Upper lobe of right lung (tissue), 1 donor: Measurements from ENCODE around the gene TMEM87A. TPM values are rescaled to one million over a fixed set of nuclear protein-coding genes. Genes with fewer than 3 reads are reported as not detected.

Source experiments
- ATAC-seq: fragments of 200-7000 bp; cut with Tn5 transposase; one replicate; pipeline ENCODE4 v1.9.1; 2020; ENCODE audit warnings: mild to moderate bottlenecking, moderate library complexity
- DNase-seq: peaks from one replicate; pipeline ENCODE4 v3.0.0-alpha.2; 2020
- H3K27ac ChIP-seq: fragments of 200-600 bp; one replicate; pipeline ENCODE4 v1.8.0; 2022
- H3K27me3 ChIP-seq: fragments of 200-600 bp; one replicate; pipeline ENCODE4 v1.8.0; 2022; ENCODE audit warnings: mild to moderate bottlenecking
- H3K36me3 ChIP-seq: fragments of 200-600 bp; one replicate; pipeline ENCODE4 v1.8.0; 2022
- H3K4me1 ChIP-seq: fragments of 200-600 bp; one replicate; pipeline ENCODE4 v1.8.0; 2022
- H3K4me3 ChIP-seq: fragments of 200-600 bp; one replicate; pipeline ENCODE4 v1.8.0; 2022; ENCODE audit warnings: mild to moderate bottlenecking
- H3K9me3 ChIP-seq: fragments of 200-600 bp; one replicate; pipeline ENCODE4 v1.8.0; 2022
- CTCF ChIP-seq: fragments of 200-600 bp; IDR thresholded peaks from one replicate; pipeline ENCODE4 v1.8.0; 2022; ENCODE audit warnings: antibody characterized with exemption
- intact Hi-C: fragments of 100-400 bp; cut with DNase I; formaldehyde crosslinking; loops from one replicate; pipeline ENCODE4 v1.11.0; 2022
- total RNA-seq: library from RNA; stranded (reverse); fragmentation: NEBNext Ultra II Directional; extraction: Animal tissue kit (Norgen Biotek cat#: 25700); gene quantifications from one replicate; pipeline ENCODE4 v1.2.1, GENCODE V29; 2021
- donor health status: DM: no; HTN: yes; CAD: no; lungs with severe emphysema.

The TMEM87A gene
- total RNA-seq, 1 donor from 2014 or later = 129 TPM

- Histone ChIP-seq H3K4me1 (peaks cover 11% of the 10 kb centered on the region), H3K36me3 (peaks cover 38% of the 10 kb centered on the region), H3K27me3 (no peaks in the 10 kb centered on the region), H3K9me3 (no peaks in the 10 kb centered on the region), H3K4me3 (no peak overlapping the region), H3K27ac (no peak overlapping the region)
- DNase-seq (no peak), ATAC-seq (no peak)
- no peak for TF ChIP-seq CTCF
- intact Hi-C loops = no loop called here
Observed at GRCh38 chr15:42201801-42202200, 71.4 kb downstream of the TMEM87A start.

DNA sequence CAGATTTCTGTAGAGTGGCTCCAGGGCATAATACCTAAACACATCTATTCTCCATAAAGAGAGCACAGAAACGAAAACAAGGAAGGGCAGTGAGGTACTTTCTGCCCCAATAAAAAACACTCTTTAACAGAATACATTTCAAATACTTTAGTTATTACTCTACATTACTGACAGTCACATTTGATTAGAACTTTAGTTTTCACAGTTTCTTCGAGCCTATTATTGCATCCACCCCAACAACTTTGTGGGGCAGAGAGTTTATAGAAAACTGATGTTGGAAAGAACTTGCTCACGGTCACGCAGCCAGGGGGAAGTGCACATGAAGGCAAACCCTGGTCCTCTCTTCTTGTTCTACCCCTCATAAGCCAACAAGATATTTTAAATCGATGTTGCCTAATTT lies 74.1 kb downstream of the TMEM87A start:
- ATAC-seq = no peak
- intact Hi-C loops = no loop called here
- no peaks in the 10 kb centered on the region for H3K27me3 ChIP-seq

GRCh38 chr15:42198516-42198915 lies 74.7 kb downstream of the TMEM87A start:
- Histone ChIP-seq H3K4me1 (no peaks in the 10 kb centered on the region), H3K27ac (no peak overlapping the region), H3K9me3 (no peaks in the 10 kb centered on the region), H3K36me3 (peaks cover 38% of the 10 kb centered on the region), H3K4me3 (no peak overlapping the region), H3K27me3 (no peaks in the 10 kb centered on the region)
- intact Hi-C loops = no loop called here
- DNase-seq (no peak), ATAC-seq (no peak)
- no peak for TF ChIP-seq CTCF

More for the DNA sequence above, 74.1 kb downstream of the TMEM87A start:
- no peaks in the 10 kb centered on the region for H3K4me1 ChIP-seq
- no peak for TF ChIP-seq CTCF
- H3K36me3 ChIP-seq = peaks cover 38% of the 10 kb centered on the region
- no peaks in the 10 kb centered on the region for H3K9me3 ChIP-seq
- DNase-seq = no peak
- no peak overlapping the region for H3K4me3 ChIP-seq
- H3K27ac ChIP-seq = no peak overlapping the region

GRCh38 chr15:42194513-42194912 lies 78.7 kb downstream of the TMEM87A start:
- Histone ChIP-seq H3K36me3 (peaks cover 51% of the 10 kb centered on the region), H3K27me3 (no peaks in the 10 kb centered on the region)

DNA sequence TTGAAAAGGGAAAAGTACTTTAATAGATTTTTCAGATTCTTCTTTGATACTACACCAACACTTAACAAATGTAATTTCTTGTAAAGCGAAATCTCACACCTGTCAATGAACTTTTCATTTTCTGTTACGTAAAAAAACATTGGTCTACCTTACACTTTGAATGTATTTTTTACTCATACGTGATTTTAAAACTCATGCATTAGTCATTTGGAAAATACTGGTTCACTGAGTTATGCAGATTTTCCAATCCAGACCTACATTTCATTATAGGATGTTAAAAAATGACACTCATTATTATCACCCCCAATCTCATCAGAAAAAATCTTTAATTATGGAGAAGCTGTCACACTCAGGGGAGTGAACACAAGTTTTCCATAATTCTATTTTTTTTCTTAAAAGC lies 79.8 kb downstream of the TMEM87A start:
- Histone ChIP-seq H3K4me3 (no peak overlapping the region), H3K36me3 (peaks cover 50% of the 10 kb centered on the region), H3K27me3 (no peaks in the 10 kb centered on the region), H3K27ac (no peak overlapping the region), H3K9me3 (no peaks in the 10 kb centered on the region), H3K4me1 (no peaks in the 10 kb centered on the region)
- TF ChIP-seq CTCF = no peak
- DNase-seq = no peak
- intact Hi-C loops = no loop called here
- ATAC-seq = no peak

More at GRCh38 chr15:42194513-42194912, 78.7 kb downstream of the TMEM87A start:
- no peak overlapping the region for H3K27ac ChIP-seq
- no peak overlapping the region for H3K4me3 ChIP-seq
- TF ChIP-seq CTCF = no peak
- no peaks in the 10 kb centered on the region for H3K9me3 ChIP-seq
- ATAC-seq (peak; percentile 70), DNase-seq (peak; percentile 65)
- intact Hi-C loops = no loop called here
- H3K4me1 ChIP-seq = no peaks in the 10 kb centered on the region
